ENCODE data around the gene SFRP5. TPM values are rescaled to one million over a fixed set of nuclear protein-coding genes. Genes with fewer than 3 reads are reported as not detected.

Gene SFRP5
- total and polyA plus RNA-seq, 2 of the 4 experiments (the other 2 are of a cell fraction), result not detected

- Histone ChIP-seq H2BK20ac (ENCODE audit: low read depth, low read length) (no peak overlapping the region), H3K9ac (ENCODE audit: low read depth, low read length) (no peak overlapping the region), H3K4ac (ENCODE audit: low read depth, low read length) (no peak overlapping the region), H3K56ac (ENCODE audit: extremely low read depth, insufficient read depth, low read length) (no peak overlapping the region), H4K5ac (ENCODE audit: low read depth, low read length) (no peak overlapping the region), H2AK5ac (ENCODE audit: low read depth, low read length) (no peak overlapping the region), H3K14ac (replicated peaks; ENCODE audit: low read depth, low read length) (no peak overlapping the region), H2AK9ac (replicated peaks; ENCODE audit: low read depth, low read length, poor library complexity) (no peak overlapping the region), H3K9me3 (ENCODE audit: control insufficient read depth, insufficient read depth, low read length) (no peaks in the 10 kb centered on the region), H3K36me3 (ENCODE audit: control insufficient read depth, insufficient read depth, low read length) (no peaks in the 10 kb centered on the region), H3K4me2 (ENCODE audit: low read depth, low read length) (no peak overlapping the region), H2BK5ac (ENCODE audit: low read depth, low read length, poor library complexity, severe bottlenecking) (no peak overlapping the region), H2BK120ac (ENCODE audit: low read depth, low read length) (no peak overlapping the region), H3K79me1 (ENCODE audit: low read depth in 1 of 2, low read length in 2 of 2) (no peaks in the 10 kb centered on the region), H2AFZ (replicated peaks; ENCODE audit: low read length, poor library complexity) (no peak overlapping the region), H4K20me1 (ENCODE audit: insufficient read depth, low read length) (no peaks in the 10 kb centered on the region), H3K4me3 (ENCODE audit: insufficient read depth, low read depth, low read length) (no peak overlapping the region), H3K18ac (ENCODE audit: low read depth, low read length) (no peak overlapping the region), H3K27ac (ENCODE audit: insufficient read depth, low read length) (no peak overlapping the region), H3K27me3 (ENCODE audit: control insufficient read depth, insufficient read depth, low read length) (peaks cover 47% of the 10 kb centered on the region), H4K8ac (ENCODE audit: low read depth in 2 of 2, low read length in 2 of 2) (no peak overlapping the region), H3K4me1 (ENCODE audit: control insufficient read depth, insufficient read depth, low read length) (no peaks in the 10 kb centered on the region), H4K91ac (ENCODE audit: insufficient read depth, low read depth, low read length) (no peak overlapping the region), H3K23ac (ENCODE audit: low read depth, low read length) (no peak overlapping the region), H3K9me1 (ENCODE audit: insufficient read depth, low read length) (no peaks in the 10 kb centered on the region), H2BK15ac (ENCODE audit: low read depth, low read length) (no peak overlapping the region)
- ATAC-seq (ENCODE audit: low read depth) (no peak), DNase-seq (no peak)
- intact Hi-C loops (cut with micrococcal nuclease), result no loop called here
- in situ Hi-C loops (cut with MboI; ENCODE audit: low sequenced_read_pairs), result loop anchor here (25.0 kb wide), 1 partner anchor 258 kb away; the partner anchor contains the start of gene CRTAC1
- CTCF ChIA-PET, result interaction anchor here (1.2 kb wide), 1 partner anchor 13 kb away, joined by 4 read pairs; no protein-coding TSS in a partner anchor
- dilution Hi-C loops (cut with HindIII; ENCODE audit: low sequenced_read_pairs, unreplicated experiment), result no loop called here
- POLR2A ChIA-PET (ENCODE audit: unreplicated experiment), result no interaction called here
- 40% methylated on average over 1 of the region's 4 CpGs; no CpG with 5 or more reads in 1 of the 2 experiments for WGBS, 2 experiments (ENCODE audit: extremely low coverage in 2 of 2, insufficient read length in 1 of 2)
- no TSS peak for BruUV-seq (replicated peaks)
- no peak for TF ChIP-seq SMC3 (IDR thresholded peaks at IDR 0.05; ENCODE audit: low read depth, low read length)
Measured at GRCh38 chr10:97779492-97779891, 7.7 kb upstream of the SFRP5 start.

Measured in IMR-90 (cell line).